NCI-H2029 (cell line): Measurements from ENCODE around the gene IQCH.
"Not testable (repeated sequence)": the region's sequence is repeated elsewhere in the genome, so short reads cannot be mapped to it uniquely, and the experiment has no call there.

ENCODE experiments used
- DNase-seq: peaks from one replicate; lab custom pipeline; 2025; lab: John Stamatoyannopoulos, UW

The IQCH gene

GRCh38 chr15:67399925-67400324 lies 145.3 kb downstream of the IQCH start:
- DNase-seq, result no peak

- no peak for DNase-seq
Measured at GRCh38 chr15:67400890-67401289, 146.3 kb downstream of the IQCH start.

- no peak for DNase-seq
Measured at GRCh38 chr15:67401336-67401735, 146.8 kb downstream of the IQCH start.

DNA sequence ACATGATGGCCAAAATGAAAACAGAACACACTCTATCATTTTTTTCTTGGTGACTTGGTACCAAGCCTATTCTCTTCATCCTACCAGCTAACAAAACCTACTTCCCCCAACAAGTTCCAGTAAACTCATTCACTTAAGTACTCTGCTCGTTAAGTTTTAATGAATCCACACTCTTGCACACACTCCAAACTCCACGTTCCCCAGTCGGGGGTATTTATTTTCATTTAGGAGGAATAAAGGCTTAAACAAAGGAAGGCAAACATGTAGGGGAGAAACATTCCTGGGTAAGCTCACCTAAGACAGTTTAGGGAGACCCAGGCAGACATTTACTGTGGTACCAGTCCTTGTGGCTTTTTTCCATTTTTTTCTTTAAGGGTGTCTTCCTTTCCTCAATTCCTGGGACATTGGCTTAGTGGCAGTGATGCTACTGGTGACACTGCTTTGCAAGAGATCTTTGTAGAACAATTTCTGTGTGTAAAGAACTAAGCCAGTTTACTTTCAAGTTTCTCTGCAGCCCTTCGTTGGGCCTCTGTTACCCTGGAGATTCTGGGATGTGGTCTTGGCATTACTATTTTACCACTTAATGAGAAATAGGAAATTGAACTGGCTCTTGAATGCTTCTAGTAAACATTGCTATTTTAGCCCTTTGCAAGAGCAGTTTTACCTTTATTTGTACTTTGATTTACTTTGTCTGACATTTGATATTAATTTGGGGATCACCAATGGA lies 149.0 kb downstream of the IQCH start:
- DNase-seq, result no peak

DNA sequence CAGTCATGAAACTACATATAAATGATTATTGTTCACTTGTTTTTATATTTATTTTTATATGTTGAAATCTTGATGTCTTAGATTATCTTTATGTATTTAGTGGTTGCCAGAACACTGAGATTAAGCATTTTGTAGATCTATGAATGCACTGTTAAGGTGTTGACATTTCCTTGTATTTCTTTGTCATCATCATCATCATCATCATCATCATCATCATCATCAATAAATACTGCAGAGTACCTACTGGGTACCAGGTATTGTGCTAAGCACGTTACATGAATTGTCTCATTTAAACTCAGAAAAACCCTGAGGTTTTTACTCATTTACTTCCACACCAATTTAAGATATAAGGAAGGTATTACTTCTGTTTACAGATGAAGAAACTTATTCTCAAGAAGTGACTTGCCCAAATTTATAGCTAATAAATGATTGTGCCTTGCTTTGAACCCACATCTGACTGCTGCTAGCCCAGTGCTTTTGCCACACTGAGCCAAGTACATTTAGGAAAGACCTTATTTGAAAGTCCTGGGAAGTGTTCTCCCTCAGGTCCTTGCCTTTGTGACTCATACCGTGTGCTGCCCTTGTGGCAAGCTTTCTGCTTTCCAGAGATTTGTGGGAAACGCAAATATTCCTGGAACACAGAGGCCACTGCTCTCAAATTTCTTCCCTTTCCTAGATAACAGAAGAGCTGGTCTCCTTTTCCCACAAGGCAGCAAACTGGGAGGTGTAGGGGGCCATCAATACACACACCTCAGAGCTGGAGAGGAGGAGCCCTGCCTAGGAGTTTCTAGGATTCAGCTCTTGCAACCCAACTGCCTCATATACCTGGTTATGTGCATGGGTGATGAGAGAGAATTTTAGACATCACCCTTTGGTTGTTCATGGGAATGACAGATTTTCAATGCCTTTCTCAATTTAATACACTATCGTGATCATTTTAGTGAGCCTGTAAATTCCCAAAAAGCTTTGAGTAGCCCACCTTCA lies 150.9 kb downstream of the IQCH start:
- DNase-seq, result no peak

- DNase-seq, result no peak
Measured at GRCh38 chr15:67406257-67406861, 151.8 kb downstream of the IQCH start.

DNA sequence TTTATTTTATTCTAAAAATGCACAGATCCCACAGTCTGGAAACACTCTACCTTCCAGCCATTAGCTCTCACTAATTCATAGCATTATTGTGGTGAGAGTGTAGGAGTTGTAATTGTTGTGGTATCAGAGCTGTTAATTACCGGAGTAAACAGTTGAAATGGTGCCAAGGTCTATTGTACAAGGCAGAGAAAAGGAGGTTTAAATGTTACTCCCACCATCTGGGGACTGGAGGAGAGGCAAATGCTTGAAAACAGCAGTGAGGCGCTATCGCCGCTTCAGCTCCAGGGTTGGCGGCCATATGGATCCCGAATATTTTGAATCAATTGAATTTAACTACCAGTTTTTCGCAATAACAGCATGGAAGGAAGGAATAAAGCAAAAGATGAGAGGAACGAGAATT lies 153.2 kb downstream of the IQCH start:
- DNase-seq, result no peak

- DNase-seq, result no peak
Measured at GRCh38 chr15:67409175-67409574, 154.6 kb downstream of the IQCH start.

DNA sequence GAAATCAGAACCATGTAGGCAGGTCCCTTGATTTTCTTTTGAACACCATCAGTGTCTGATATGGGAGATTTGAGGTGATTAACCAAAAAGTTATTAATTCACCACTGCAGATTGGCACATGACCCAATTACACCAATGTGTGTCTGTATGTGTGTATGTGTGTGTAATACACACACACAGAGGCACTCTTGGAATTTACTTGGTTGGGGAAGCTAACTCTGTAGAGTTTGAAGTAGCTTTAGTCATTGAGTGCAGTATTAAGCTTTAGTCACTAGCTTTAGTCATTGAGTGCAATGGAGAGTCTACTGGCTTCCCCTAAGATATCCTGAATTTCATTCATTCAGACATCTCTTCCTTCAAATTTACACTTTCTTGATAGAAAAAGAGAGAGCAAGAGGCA lies 156.9 kb downstream of the IQCH start:
- no peak for DNase-seq

DNA sequence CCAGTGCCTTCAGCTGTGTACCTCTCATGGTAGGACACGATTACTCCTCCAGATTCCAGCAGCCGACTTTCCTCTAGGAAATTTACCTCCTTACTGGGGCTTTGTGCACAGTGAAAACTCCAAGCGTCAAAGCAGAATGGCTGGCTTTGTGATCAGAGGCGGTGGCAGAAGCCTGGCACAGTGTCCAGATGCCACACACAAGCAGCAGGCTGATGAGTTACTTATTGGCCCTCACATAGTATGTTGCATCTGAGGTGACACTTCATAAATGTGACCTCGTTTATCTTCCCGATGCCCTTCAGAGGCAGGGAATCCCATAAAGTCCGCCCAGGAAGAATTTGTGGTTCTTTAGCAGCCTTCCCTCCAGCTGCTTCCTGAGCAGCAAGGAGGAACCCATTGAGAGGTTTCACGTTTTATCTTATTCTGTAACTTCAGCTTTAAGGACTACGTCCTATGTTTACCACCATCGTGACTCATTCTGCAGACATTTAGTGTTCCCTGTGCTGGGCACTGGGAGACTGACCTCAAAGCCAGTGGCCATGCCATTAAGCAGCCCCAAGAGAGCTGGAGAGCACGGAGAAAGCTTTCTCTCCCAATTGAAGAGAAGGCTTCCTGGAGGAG lies 159.3 kb downstream of the IQCH start:
- DNase-seq, result no peak

- DNase-seq, result no peak
Measured at GRCh38 chr15:67415181-67415580, 160.6 kb downstream of the IQCH start.

DNA sequence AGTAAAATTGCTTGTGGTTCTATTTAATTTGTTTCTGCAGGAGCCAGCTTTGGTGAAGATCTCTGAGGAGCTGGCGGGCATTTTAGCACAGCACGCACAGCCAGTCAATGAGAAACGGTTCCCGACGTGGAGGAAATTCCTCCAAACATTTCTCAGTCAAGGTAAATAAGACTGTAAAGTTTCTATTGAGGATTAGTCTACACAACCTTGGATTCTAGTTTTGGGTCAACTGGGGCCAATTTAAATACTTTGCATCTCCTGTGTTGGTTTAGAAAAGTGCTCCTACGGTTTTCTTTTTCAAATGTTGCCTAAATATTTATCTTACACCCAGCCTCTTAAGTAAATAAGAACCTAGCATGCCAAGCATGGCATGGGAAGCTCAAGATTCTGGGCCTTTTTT lies 162.3 kb downstream of the IQCH start:
- DNase-seq, result no peak

- no peak for DNase-seq
Measured at GRCh38 chr15:67419705-67420104, 165.1 kb downstream of the IQCH start.

DNA sequence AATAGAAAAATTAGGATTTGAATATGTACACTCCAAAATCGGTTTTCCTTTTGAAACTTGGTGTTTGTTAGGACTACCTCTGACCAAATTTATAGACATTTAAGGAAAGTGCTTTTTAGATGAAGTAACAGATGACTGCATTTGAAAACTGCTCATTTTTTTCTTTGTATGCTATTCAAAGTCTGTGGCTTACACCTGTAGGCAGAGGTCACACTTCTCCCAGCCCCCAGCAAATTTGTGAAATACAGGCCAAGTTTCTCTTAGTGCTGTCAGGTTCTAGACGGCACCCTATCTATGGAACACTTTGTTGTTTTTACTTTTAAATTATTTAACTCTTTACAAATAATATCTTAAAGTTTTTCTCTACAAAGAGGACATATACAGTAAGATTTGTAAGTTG lies 165.6 kb downstream of the IQCH start:
- DNase-seq, result no peak

DNA sequence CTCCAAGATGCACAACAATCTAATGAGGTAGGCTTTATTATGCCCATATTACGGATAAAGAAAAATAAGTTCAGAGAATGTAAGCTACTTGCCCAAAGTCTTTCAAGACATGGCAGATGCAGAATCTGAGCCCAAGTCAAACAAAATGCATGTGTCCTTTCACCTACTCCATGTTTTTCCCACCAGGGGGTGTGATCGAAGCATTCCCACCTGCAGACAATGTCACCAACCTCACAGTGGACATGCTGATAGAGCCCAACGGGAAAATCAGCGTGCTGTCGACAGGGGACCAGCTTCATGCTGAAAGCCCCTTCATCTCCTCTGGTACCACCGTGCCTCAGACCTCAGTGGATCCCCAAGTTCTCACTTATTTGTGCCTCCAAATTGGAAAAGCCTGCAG lies 166.5 kb downstream of the IQCH start:
- no peak for DNase-seq

GRCh38 chr15:67422296-67422695 lies 167.7 kb downstream of the IQCH start:
- DNase-seq, result no peak

- DNase-seq, result no peak
Measured at GRCh38 chr15:67433495-67434099, 179.0 kb downstream of the IQCH start.

GRCh38 chr15:67436351-67437250 lies 182.0 kb downstream of the IQCH start:
- not testable (repeated sequence) for DNase-seq

DNA sequence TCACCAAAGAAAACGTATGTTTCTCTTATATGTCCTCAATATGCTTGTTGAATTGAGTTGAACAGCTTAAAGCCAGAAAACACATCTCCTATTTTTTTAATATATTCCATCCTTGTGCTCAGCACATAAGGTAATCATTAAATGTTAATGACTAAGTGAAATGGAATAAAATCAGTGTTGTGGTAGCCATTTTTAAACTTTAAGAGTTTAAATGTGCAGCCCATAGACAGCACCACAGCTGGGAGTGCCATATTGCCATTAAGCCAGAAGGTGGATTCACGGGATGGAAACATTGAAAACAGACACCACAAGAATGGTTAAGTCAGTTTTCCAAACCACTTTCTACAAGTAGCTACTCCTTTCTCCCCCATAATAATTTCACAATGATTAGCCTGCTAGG lies 189.5 kb downstream of the IQCH start:
- DNase-seq, result no peak

GRCh38 chr15:67446449-67446848 lies 191.9 kb downstream of the IQCH start:
- no peak for DNase-seq

GRCh38 chr15:67448372-67448771 lies 193.8 kb downstream of the IQCH start:
- not testable (repeated sequence) for DNase-seq
